ENCODE results near the gene PARP9. TPM values are rescaled to one million over a fixed set of nuclear protein-coding genes. Genes with fewer than 3 reads are reported as not detected.
A peak's percentile ranks its signal among the peaks of the same experiment; 100 is the strongest.

Gene PARP9
- total RNA-seq, 3 donors from 2014 or later (not counting 1 experiment from before 2014, with no cell fraction given), result 23.8 to 41.1 (median 38.5) TPM

GRCh38 chr3:122488262-122488973, 75.7 kb downstream of the PARP9 start:
- Mint-ChIP-seq H3K27ac (peak overlapping the region in 1 of 2 donors; percentile 53), H3K36me3 (no peaks in the 10 kb centered on the region), H3K4me3 (no peak overlapping the region), H3K4me1 (peaks cover 22 to 29% of the 10 kb centered on the region in 2 donors), H3K9me3 (no peaks in the 10 kb centered on the region), H3K27me3 (ENCODE audit: low read depth in 2 of 2) (no peaks in the 10 kb centered on the region)
- H3K9me3 ChIP-seq (ENCODE audit: control insufficient read depth, insufficient read depth, low read length), result no peaks in the 10 kb centered on the region
- peak in 1 of 2 donors; percentile 26 for DNase-seq
- no peak for ATAC-seq
- H3K27me3 ChIP-seq (ENCODE audit: control insufficient read depth, insufficient read depth, low read length), result no peaks in the 10 kb centered on the region
- H3K27ac ChIP-seq (ENCODE audit: low read length), result no peak overlapping the region
- no peaks in the 10 kb centered on the region for H3K4me1 ChIP-seq (ENCODE audit: control insufficient read depth, insufficient read depth, low read length)
- intact Hi-C loops (cut with micrococcal nuclease), result no loop called here
- H3K36me3 ChIP-seq (ENCODE audit: control insufficient read depth, insufficient read depth, low read length), result peaks cover 12% of the 10 kb centered on the region
- 86% methylated on average over 6 of the region's 7 CpGs for WGBS (ENCODE audit: insufficient coverage)
- TF ChIP-seq CTCF (IDR thresholded peaks at IDR 0.05), result no peak
- no peak overlapping the region for H3K4me3 ChIP-seq (ENCODE audit: low read length)

DNA sequence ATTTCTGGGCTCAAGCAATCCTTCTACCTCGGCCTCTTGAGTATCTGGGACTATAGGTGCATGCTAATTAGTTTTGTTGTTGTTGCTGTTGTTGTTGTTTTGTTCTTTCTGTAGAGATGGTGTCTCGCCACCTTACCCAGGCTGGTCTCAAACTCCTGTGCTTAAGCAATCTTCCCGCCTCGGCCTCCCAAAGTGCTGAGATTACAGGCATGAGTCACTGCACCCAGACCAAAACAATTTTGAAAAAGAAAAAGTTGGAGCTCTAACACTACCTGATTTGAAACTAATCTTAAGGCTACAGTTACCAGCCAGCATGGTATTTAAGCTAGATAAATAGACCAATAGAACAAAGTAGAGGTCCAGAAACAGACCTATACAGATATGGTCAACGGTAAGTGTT, 79.1 kb downstream of the PARP9 start:
- H3K27me3 Mint-ChIP-seq (ENCODE audit: low read depth in 2 of 2), result no peaks in the 10 kb centered on the region
- Histone ChIP-seq H3K27ac (ENCODE audit: low read length) (no peak overlapping the region), H3K4me3 (ENCODE audit: low read length) (no peak overlapping the region), H3K36me3 (ENCODE audit: control insufficient read depth, insufficient read depth, low read length) (peaks cover 4% of the 10 kb centered on the region), H3K9me3 (ENCODE audit: control insufficient read depth, insufficient read depth, low read length) (no peaks in the 10 kb centered on the region), H3K4me1 (ENCODE audit: control insufficient read depth, insufficient read depth, low read length) (peaks cover 3% of the 10 kb centered on the region), H3K27me3 (ENCODE audit: control insufficient read depth, insufficient read depth, low read length) (no peaks in the 10 kb centered on the region)
- H3K27ac Mint-ChIP-seq, result no peak overlapping the region
- DNase-seq (no peak), ATAC-seq (no peak)
- no peaks in the 10 kb centered on the region for H3K36me3 Mint-ChIP-seq
- H3K4me3 Mint-ChIP-seq, result no peak overlapping the region
- H3K4me1 Mint-ChIP-seq, result peaks cover 40 to 41% of the 10 kb centered on the region in 2 donors
- TF ChIP-seq CTCF (IDR thresholded peaks at IDR 0.05), result no peak
- no peaks in the 10 kb centered on the region for H3K9me3 Mint-ChIP-seq
- WGBS (ENCODE audit: insufficient coverage), result 99% methylated on average over 5 of the region's 5 CpGs
- intact Hi-C loops (cut with micrococcal nuclease), result no loop called here

GRCh38 chr3:122481390-122481789, 82.7 kb downstream of the PARP9 start:
- Mint-ChIP-seq H3K4me1 (peaks cover 41 to 45% of the 10 kb centered on the region in 2 donors), H3K36me3 (no peaks in the 10 kb centered on the region), H3K4me3 (no peak overlapping the region), H3K27me3 (ENCODE audit: low read depth in 2 of 2) (no peaks in the 10 kb centered on the region), H3K27ac (peak overlapping the region in 1 of 2 donors; percentile 20), H3K9me3 (no peaks in the 10 kb centered on the region)
- H3K4me3 ChIP-seq (ENCODE audit: low read length), result no peak overlapping the region
- no peaks in the 10 kb centered on the region for H3K27me3 ChIP-seq (ENCODE audit: control insufficient read depth, insufficient read depth, low read length)
- no peaks in the 10 kb centered on the region for H3K36me3 ChIP-seq (ENCODE audit: control insufficient read depth, insufficient read depth, low read length)
- H3K9me3 ChIP-seq (ENCODE audit: control insufficient read depth, insufficient read depth, low read length), result no peaks in the 10 kb centered on the region
- TF ChIP-seq CTCF (IDR thresholded peaks at IDR 0.05), result no peak
- intact Hi-C loops (cut with micrococcal nuclease), result no loop called here
- 72% methylated on average over 3 of the region's 3 CpGs for WGBS (ENCODE audit: insufficient coverage)
- ATAC-seq (no peak), DNase-seq (no peak)
- no peak overlapping the region for H3K27ac ChIP-seq (ENCODE audit: low read length)
- H3K4me1 ChIP-seq (ENCODE audit: control insufficient read depth, insufficient read depth, low read length), result peaks cover 3% of the 10 kb centered on the region

Other genes with a start within 250 kb of the PARP9 start
- gene CSTA, start 239.1 kb downstream of the PARP9 start, total RNA-seq, result 1 to 10 TPM; 3.1 to 7.8 (median 4.0) TPM
- gene MIX23, start 181.1 kb downstream of the PARP9 start, total RNA-seq, result 10 to 100 TPM in 2 of 3 donors, 1 to 10 TPM in 1; 9.6 to 16.4 (median 14.1) TPM
- 10 to 100 TPM; 12.2 to 18.4 (median 16.3) TPM for gene FAM162A, start 180.1 kb downstream of the PARP9 start, total RNA-seq
- gene WDR5B, start 148.2 kb downstream of the PARP9 start, total RNA-seq, result 1 to 10 TPM; 5.1 to 9.4 (median 6.3) TPM
- gene KPNA1, start 49.4 kb downstream of the PARP9 start, total RNA-seq, result 10 to 100 TPM; 62.3 to 67.1 (median 63.1) TPM
- gene DTX3L, start within 50 bp of the PARP9 start, total RNA-seq, result 10 to 100 TPM; 40.8 to 61.0 (median 51.8) TPM
- gene PARP15, start 13.3 kb upstream of the PARP9 start, total RNA-seq, result 100 to 1,000 TPM; 164 to 199 (median 198) TPM
- gene PARP14, start 116.5 kb upstream of the PARP9 start, total RNA-seq, result 10 to 100 TPM; 77.6 to 92.6 (median 89.9) TPM
- 10 to 100 TPM; 19.7 to 24.7 (median 23.4) TPM for gene HSPBAP1, start 229.5 kb upstream of the PARP9 start, total RNA-seq
- gene SLC49A4, start 230.8 kb upstream of the PARP9 start, total RNA-seq, result 1 to 10 TPM; 5.6 to 8.0 (median 7.5) TPM